Adrenal gland (tissue), 5 donors: Measurements from ENCODE around the gene CSH1.

Experiments used
- POLR2A ChIP-seq, 2 donors: fragments of 450-650 bp; IDR thresholded peaks; one replicate each; pipeline ENCODE4 v1.6.1; 2017; ENCODE audit warnings: antibody characterized with exemption in 2 of 2, mild to moderate bottlenecking in 2 of 2, moderate library complexity in 1 of 2
- TF ChIP-seq, protein P1 (sequence below), 6 experiments: fragments of 450-650 bp in 4 of 6; fragments of 200-600 bp in 2 of 6; sonication (generic) in 1 of 6; IDR thresholded peaks; 1 replicate in 5 of 6; 2 replicates in 1 of 6; pipeline versions ENCODE4 v1.5.1 to v1.8.0; 2016 to 2021; ENCODE audit warnings: antibody characterized with exemption in 6 of 6, mild to moderate bottlenecking in 2 of 6, moderate library complexity in 1 of 6
- donor health status: DM: no; HTN: no; CAD: no.

DNA sequence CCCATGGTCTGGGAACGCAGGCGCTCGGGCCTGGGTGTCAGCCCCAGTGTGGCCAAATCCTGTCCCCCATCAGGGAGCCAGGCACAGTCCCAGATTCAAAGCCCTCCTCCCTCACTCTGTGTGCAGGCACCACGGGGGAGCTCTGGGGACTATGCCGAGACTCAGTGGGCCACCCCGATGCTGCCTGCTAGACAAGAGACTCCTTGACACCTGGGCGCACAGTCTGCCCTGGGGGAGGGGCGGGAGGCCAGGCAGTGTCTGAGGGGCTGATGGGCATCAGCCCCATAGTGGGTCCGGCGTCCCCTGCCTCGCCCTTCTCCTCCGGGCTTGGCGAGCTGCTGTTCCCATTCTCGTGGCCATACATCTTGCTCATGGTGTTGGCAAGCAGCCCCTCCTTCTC, 44.2 kb upstream of the CSH1 start:
- TF ChIP-seq, protein P1, sequence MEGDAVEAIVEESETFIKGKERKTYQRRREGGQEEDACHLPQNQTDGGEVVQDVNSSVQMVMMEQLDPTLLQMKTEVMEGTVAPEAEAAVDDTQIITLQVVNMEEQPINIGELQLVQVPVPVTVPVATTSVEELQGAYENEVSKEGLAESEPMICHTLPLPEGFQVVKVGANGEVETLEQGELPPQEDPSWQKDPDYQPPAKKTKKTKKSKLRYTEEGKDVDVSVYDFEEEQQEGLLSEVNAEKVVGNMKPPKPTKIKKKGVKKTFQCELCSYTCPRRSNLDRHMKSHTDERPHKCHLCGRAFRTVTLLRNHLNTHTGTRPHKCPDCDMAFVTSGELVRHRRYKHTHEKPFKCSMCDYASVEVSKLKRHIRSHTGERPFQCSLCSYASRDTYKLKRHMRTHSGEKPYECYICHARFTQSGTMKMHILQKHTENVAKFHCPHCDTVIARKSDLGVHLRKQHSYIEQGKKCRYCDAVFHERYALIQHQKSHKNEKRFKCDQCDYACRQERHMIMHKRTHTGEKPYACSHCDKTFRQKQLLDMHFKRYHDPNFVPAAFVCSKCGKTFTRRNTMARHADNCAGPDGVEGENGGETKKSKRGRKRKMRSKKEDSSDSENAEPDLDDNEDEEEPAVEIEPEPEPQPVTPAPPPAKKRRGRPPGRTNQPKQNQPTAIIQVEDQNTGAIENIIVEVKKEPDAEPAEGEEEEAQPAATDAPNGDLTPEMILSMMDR (IDR thresholded peaks at IDR 0.05) = no peak
- TF ChIP-seq POLR2A (IDR thresholded peaks at IDR 0.05) = no peak
